SK-N-SH treated with all-trans-retinoic acid at 6 μM for 48 hours (cell line): Measurements from ENCODE around the gene RRP36.
"Not testable (repeated sequence)": the region's sequence is repeated elsewhere in the genome, so short reads cannot be mapped to it uniquely, and the experiment has no call there.

Source experiments
- ATAC-seq: fragments of 200-7000 bp; cut with Tn5 transposase; 3 replicates; pipeline ENCODE4 v1.9.1; 2020; ENCODE audit warnings: mild to moderate bottlenecking, moderate library complexity
- ARNTL ChIP-seq: fragments of 450-650 bp; formaldehyde crosslinking; IDR thresholded peaks from 2 replicates; pipeline ENCODE4 v1.5.0; 2020; ENCODE audit warnings: low read depth, mild to moderate bottlenecking, moderate library complexity, borderline replicate concordance
- CREB5 ChIP-seq: fragments of 250-450 bp; sonication (Bioruptor Pico); IDR thresholded peaks from 2 replicates; pipeline ENCODE4 v1.5.1; 2020; ENCODE audit warnings: low read depth, mild to moderate bottlenecking, moderate library complexity
- CSDC2 ChIP-seq: fragments of 250-450 bp; sonication (Bioruptor Pico); IDR thresholded peaks from 2 replicates; pipeline ENCODE4 v1.5.0; 2020; ENCODE audit warnings: mild to moderate bottlenecking, moderate library complexity
- ESRRG ChIP-seq: fragments of 250-450 bp; sonication (Bioruptor Pico); IDR thresholded peaks from 2 replicates; pipeline ENCODE4 v1.6.1; 2021; ENCODE audit warnings: mild to moderate bottlenecking
- GLIS3 ChIP-seq: fragments of 250-450 bp; sonication (Bioruptor Pico); IDR thresholded peaks from 2 replicates; pipeline ENCODE4 v1.5.0; 2020; ENCODE audit warnings: mild to moderate bottlenecking, moderate library complexity
- ISL1 ChIP-seq: fragments of 250-450 bp; sonication (Bioruptor Pico); IDR thresholded peaks from 2 replicates; pipeline ENCODE4 v2.1.2; 2022; ENCODE audit warnings: mild to moderate bottlenecking, moderate library complexity
- OSR1 ChIP-seq: fragments of 250-450 bp; sonication (Bioruptor Pico); IDR thresholded peaks from 2 replicates; pipeline ENCODE4 v1.8.0; 2022; ENCODE audit warnings: moderate library complexity, mild to moderate bottlenecking, inconsistent platforms
- PATZ1 ChIP-seq: fragments of 250-450 bp; sonication (Bioruptor Pico); IDR thresholded peaks from 2 replicates; pipeline ENCODE4 v1.8.0; 2020; ENCODE audit warnings: mild to moderate bottlenecking, moderate library complexity, borderline replicate concordance
- POU6F1 ChIP-seq: fragments of 250-450 bp; sonication (Bioruptor Pico); IDR thresholded peaks from 2 replicates; pipeline ENCODE4 v1.8.0; 2021; ENCODE audit warnings: low read depth, mild to moderate bottlenecking, moderate library complexity, borderline replicate concordance
- RARB ChIP-seq: fragments of 250-450 bp; sonication (Bioruptor Pico); IDR thresholded peaks from 2 replicates; pipeline ENCODE4 v1.8.0; 2021; ENCODE audit warnings: mild to moderate bottlenecking, moderate library complexity
- TCF4 ChIP-seq: fragments of 250-450 bp; sonication (Bioruptor Pico); IDR thresholded peaks from 2 replicates; pipeline ENCODE4 v1.8.0; 2021; ENCODE audit warnings: mild to moderate bottlenecking, moderate library complexity, borderline replicate concordance
- TOX ChIP-seq: fragments of 250-450 bp; sonication (Bioruptor Pico); IDR thresholded peaks from 2 replicates; pipeline ENCODE4 v1.8.0; 2021; ENCODE audit warnings: mild to moderate bottlenecking, moderate library complexity, borderline replicate concordance
- ZC3H10 ChIP-seq: fragments of 250-450 bp; sonication (Bioruptor Pico); IDR thresholded peaks from 2 replicates; pipeline ENCODE4 v1.5.1; 2021; ENCODE audit warnings: mild to moderate bottlenecking, moderate library complexity
- ZFP3 ChIP-seq: fragments of 250-450 bp; sonication (Bioruptor Pico); IDR thresholded peaks from 2 replicates; pipeline ENCODE4 v1.5.0; 2020; ENCODE audit warnings: mild to moderate bottlenecking, moderate library complexity
- ZFP30 ChIP-seq: fragments of 450-650 bp; formaldehyde crosslinking; IDR thresholded peaks from 2 replicates; pipeline ENCODE4 v1.5.0; 2022; ENCODE audit warnings: mild to moderate bottlenecking, moderate library complexity
- ZNF565 ChIP-seq: fragments of 450-650 bp; formaldehyde crosslinking; conservative IDR thresholded peaks from 2 replicates; pipeline ENCODE4 v1.5.0; 2020; ENCODE audit warnings: low read depth, mild to moderate bottlenecking, moderate library complexity
- ZNF70 ChIP-seq: fragments of 450-650 bp; formaldehyde crosslinking; IDR thresholded peaks from 2 replicates; pipeline ENCODE4 v1.5.0; 2020; ENCODE audit warnings: mild to moderate bottlenecking, moderate library complexity
- TF ChIP-seq, protein P1 (sequence below): fragments of 250-450 bp; sonication (Bioruptor Pico); IDR thresholded peaks from 2 replicates; pipeline ENCODE4 v1.5.1; 2021; ENCODE audit warnings: mild to moderate bottlenecking, moderate library complexity

Gene RRP36

DNA sequence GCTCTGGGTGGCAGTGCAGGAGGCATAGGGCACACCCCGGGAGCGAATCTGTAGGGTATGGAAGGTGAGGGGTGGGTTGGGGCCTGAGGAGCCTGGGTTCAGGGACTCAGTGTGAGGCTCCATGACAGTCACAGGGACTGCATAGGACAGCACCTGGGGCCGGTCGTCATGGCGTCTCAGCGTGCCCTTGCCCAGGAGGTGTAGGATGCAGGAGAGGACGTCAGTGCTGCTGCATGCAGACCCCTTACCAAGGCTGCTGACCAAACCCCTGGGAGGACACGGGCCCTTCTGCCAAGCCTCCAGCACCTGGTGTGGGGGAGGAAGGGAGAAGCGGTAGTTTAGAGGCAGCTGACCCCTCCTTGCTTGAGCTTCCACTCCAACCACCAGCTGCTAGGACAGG, 16.3 kb downstream of the RRP36 start:
- TF ChIP-seq ARNTL (CRISPR knock-in tag) (no peak), PATZ1 (CRISPR knock-in tag) (no peak), GLIS3 (no peak), TOX (no peak), CSDC2 (CRISPR knock-in tag) (no peak)
- TF ChIP-seq, protein P1, sequence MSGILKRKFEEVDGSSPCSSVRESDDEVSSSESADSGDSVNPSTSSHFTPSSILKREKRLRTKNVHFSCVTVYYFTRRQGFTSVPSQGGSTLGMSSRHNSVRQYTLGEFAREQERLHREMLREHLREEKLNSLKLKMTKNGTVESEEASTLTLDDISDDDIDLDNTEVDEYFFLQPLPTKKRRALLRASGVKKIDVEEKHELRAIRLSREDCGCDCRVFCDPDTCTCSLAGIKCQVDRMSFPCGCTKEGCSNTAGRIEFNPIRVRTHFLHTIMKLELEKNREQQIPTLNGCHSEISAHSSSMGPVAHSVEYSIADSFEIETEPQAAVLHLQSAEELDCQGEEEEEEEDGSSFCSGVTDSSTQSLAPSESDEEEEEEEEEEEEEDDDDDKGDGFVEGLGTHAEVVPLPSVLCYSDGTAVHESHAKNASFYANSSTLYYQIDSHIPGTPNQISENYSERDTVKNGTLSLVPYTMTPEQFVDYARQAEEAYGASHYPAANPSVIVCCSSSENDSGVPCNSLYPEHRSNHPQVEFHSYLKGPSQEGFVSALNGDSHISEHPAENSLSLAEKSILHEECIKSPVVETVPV, result no peak
- ATAC-seq, result no peak

GRCh38 chr6:43038727-43039126, 17.3 kb downstream of the RRP36 start:
- TF ChIP-seq, protein P1, result no peak
- TF ChIP-seq ESRRG (CRISPR knock-in tag) (no peak), ZNF565 (no peak), RARB (CRISPR knock-in tag) (no peak), ZFP30 (CRISPR knock-in tag) (no peak), ZFP3 (CRISPR knock-in tag) (no peak), POU6F1 (CRISPR knock-in tag) (no peak), ISL1 (no peak)
- TF ChIP-seq, all 23 proteins: peak for 0
- no peak for ATAC-seq

DNA sequence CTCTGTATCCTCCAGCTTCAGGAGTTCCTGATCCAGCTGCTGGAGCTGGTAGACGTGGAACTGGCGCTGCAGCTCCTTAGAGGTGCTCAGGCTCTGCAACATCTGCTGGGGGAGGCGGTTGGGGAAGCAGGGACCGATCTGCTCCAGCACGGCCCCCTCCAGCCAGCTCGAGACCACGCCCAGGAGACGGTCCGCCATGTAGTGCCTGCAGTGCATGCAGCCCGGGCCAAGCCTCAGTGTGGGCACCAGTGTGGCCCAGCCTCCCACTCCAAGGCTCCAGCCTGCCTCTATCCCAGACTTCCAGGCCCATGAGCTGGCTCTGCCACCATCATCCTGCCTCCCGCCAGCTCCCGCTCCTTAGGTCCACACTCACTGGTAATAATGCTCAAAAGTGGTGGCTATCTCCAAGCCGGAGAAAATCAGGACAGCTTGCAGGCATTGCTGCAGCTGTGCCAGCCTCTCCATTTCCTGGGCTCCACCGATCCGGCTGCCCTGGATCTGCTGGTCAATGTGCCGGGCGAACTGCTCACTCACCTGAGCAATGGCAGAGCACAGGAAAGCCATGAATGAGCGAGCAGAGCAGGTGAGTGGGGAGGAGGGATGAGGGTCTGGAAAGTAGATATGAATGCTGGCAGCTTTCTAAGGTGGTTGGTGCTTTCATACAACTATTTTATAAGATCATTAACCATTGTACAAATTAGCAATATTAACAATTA, 19.3 kb downstream of the RRP36 start:
- TF ChIP-seq TCF4 (CRISPR knock-in tag), result no peak
- no peak for TF ChIP-seq ESRRG (CRISPR knock-in tag)
- TF ChIP-seq CSDC2 (CRISPR knock-in tag), result no peak
- TF ChIP-seq PATZ1 (CRISPR knock-in tag), result no peak
- no peak for TF ChIP-seq TOX
- TF ChIP-seq OSR1 (CRISPR knock-in tag), result no peak
- TF ChIP-seq ZC3H10, result no peak
- TF ChIP-seq, protein P1, result no peak
- no peak for TF ChIP-seq ZNF70 (CRISPR knock-in tag)
- TF ChIP-seq POU6F1 (CRISPR knock-in tag), result no peak
- no peak for TF ChIP-seq ZNF565
- no peak for TF ChIP-seq CREB5 (CRISPR knock-in tag)
- no peak for ATAC-seq

GRCh38 chr6:43041475-43041874, 20.1 kb downstream of the RRP36 start:
- not testable (repeated sequence) for ATAC-seq
